NCI-H146 treated with DMSO at 0.1 percent for 48 hours (cell line): ENCODE measurements around the gene SBF2.

Source experiments
- DNase-seq: peaks from one replicate; lab custom pipeline; 2025; ENCODE audit not compliant: unreplicated experiment; lab: John Stamatoyannopoulos, UW

SBF2 gene

DNA sequence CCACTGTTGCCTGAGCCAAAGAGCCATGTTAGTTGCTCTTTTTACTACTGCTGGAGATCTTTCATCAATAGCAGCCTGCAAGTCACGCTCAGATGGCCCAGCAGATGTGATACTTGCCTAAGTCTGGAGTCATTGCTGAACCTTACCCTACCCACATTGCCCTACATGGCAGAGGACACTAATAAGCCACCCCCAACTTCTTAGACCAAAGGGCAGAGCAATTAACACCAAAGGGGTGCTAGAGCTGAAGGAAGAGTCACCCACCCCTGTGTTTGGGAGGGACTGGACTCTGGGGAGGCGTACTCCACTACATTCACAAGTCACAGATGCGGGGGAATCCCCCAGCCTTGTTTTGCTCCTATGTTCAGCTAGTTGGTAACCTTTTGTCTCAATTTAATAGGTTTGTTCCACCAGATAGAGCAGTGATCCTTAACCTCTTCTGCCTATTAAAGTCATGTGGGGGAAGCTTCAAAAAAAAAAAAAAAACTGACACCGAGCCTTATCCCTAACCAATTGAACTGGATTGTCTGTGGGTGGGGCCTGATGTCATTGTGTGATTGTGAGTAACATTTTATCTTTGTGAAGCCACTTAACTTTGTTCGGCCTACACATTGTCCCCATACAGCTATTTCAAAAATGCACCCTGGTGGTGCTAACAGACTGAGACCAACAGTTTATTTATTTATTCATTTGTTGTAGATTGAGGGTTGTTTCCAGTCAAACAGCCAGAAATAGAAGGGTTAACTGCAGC, 23.9 kb upstream of the SBF2 start:
- DNase-seq = no peak

GRCh38 chr11:10317151-10317755, 23.2 kb upstream of the SBF2 start:
- no peak for DNase-seq

- no peak for DNase-seq
Measured at GRCh38 chr11:10315083-10315482, 21.1 kb upstream of the SBF2 start.

- DNase-seq = no peak
Measured at GRCh38 chr11:10314199-10315072, 20.4 kb upstream of the SBF2 start.

DNA sequence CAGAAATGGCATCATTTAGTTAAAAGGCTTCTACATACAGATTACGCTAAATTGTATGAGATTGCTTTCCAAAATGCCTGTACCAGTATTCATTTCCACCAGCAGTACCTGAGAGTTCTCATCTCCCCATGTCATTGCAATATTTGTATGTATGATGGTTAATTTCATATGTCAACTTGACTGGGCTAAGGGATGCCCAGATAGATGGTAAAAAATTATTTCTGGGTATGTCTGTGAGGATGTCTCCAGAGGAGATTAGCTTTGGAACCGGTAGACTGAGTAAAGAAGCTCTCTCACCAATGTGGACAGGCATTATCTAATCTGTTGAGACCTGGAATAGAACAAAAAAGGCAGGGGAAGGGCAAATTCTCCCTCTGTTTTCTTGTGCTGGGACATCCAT, 17.8 kb upstream of the SBF2 start:
- no peak for DNase-seq

GRCh38 chr11:10310301-10310841, 16.4 kb upstream of the SBF2 start:
- no peak for DNase-seq

GRCh38 chr11:10309163-10310093, 15.4 kb upstream of the SBF2 start:
- no peak for DNase-seq

- DNase-seq = no peak
Measured at GRCh38 chr11:10308201-10308954, 14.4 kb upstream of the SBF2 start.

GRCh38 chr11:10307400-10308200, 13.6 kb upstream of the SBF2 start:
- no peak for DNase-seq

DNA sequence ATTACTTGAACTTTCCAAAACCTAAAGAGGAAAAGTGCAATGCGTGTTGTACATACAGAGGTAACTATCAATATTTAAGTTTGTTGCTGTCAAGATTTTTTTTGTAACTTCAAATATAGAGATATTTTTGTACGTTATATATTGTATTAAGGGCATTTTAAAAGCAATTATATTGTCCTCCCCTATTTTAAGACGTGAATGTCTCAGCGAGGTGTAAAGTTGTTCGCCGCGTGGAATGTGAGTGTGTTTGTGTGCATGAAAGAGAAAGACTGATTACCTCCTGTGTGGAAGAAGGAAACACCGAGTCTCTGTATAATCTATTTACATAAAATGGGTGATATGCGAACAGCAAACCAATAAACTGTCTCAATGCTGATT, 13.0 kb upstream of the SBF2 start:
- DNase-seq = no peak

DNA sequence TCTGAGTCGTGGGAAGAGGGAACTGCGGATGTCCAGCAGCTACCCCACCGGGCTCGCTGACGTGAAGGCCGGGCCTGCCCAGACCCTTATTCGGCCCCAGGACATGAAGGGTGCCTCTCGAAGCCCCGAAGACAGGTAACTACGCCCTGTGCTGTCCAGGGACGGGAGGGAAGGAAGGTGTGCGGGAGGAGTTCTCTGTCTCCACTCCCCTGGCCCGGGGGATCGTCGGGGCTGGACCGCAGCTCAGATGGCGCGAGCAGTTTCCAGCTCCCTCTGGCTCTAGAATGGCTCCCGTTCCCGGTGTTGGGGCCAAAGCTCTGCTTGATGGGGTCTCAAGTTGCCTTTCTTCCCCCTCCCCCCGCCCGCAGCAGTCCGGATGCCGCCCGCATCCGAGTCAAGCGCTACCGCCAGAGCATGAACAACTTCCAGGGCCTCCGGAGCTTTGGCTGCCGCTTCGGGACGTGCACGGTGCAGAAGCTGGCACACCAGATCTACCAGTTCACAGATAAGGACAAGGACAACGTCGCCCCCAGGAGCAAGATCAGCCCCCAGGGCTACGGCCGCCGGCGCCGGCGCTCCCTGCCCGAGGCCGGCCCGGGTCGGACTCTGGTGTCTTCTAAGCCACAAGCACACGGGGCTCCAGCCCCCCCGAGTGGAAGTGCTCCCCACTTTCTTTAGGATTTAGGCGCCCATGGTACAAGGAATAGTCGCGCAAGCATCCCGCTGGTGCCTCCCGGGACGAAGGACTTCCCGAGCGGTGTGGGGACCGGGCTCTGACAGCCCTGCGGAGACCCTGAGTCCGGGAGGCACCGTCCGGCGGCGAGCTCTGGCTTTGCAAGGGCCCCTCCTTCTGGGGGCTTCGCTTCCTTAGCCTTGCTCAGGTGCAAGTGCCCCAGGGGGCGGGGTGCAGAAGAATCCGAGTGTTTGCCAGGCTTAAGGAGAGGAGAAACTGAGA, 12.2 kb upstream of the SBF2 start:
- DNase-seq = no peak

DNA sequence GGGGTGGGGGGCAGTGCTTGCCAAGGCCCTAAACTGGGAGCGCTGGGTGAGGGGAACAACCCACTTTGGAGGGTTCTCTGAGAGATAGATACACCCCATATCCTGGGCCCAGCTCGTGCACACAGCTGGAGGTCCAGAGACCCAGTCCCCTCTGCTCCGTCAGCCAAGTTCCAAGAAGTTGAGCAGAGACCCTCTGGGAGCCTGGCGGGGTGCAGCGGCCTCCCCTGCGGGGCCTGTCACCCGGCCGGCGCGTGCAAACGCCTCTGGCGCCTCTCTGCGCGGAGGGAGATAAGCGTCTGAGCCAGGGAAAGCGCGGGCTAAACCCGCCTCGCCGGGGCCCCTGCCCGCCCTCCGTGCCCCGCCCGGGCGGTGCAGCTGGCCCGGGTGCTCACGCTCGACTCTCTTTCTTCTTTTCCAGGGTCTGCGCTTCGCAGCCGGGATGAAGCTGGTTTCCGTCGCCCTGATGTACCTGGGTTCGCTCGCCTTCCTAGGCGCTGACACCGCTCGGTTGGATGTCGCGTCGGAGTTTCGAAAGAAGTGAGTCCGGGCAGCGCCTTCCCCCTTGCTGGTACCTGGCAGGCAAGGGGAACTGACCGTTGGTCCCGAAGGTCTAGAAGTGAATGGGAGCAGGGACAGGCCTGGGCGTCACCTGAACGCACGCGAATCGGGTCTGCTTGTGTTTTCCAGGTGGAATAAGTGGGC, 11.4 kb upstream of the SBF2 start:
- DNase-seq = peak; percentile 9

- DNase-seq = peak; percentile 86
Measured at GRCh38 chr11:10304495-10305261, 10.7 kb upstream of the SBF2 start, which contains the start of gene ADM. ADM (plus strand) TSS chr11:10305073; CDS start chr11:10305701, 628 bp downstream.

DNA sequence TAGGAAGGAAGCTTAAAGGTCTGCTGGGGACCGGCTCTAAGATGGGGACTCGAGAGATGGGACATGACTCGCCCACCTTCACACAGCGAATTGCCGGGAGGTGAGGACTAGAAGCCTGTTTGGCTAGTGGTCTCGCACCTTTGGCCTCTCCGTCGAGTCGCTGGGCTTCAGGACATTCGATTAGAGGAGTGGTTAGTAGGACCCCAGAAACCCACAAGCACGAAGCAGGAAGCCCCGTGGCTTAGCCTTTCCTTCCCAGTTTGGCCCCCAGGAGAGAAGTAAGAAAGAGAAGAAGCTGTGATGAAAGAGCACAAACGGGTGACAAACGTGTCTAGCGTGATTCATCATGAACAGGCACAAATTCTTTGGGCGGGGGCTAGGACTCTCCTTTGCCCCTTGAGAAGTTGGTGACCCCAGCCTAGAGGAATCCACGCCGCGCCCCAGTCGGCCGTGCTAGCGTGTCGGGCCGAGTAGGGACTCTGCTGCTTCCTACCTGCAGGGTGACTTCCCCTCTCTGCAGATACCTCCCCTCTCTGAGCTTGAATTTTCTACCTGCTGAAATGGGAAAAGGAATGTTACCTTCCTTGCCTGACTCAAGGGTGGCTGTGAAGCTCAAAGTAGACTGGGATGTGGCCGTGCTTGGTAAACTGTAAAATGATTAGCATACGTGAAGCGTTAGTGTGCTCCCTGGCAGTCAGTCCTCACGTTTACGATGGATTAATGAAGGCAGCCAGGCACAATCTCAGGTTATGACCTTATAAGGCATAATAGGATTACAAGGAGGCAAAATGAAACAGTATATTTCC, 9.7 kb upstream of the SBF2 start:
- peak; percentile 27 for DNase-seq

DNA sequence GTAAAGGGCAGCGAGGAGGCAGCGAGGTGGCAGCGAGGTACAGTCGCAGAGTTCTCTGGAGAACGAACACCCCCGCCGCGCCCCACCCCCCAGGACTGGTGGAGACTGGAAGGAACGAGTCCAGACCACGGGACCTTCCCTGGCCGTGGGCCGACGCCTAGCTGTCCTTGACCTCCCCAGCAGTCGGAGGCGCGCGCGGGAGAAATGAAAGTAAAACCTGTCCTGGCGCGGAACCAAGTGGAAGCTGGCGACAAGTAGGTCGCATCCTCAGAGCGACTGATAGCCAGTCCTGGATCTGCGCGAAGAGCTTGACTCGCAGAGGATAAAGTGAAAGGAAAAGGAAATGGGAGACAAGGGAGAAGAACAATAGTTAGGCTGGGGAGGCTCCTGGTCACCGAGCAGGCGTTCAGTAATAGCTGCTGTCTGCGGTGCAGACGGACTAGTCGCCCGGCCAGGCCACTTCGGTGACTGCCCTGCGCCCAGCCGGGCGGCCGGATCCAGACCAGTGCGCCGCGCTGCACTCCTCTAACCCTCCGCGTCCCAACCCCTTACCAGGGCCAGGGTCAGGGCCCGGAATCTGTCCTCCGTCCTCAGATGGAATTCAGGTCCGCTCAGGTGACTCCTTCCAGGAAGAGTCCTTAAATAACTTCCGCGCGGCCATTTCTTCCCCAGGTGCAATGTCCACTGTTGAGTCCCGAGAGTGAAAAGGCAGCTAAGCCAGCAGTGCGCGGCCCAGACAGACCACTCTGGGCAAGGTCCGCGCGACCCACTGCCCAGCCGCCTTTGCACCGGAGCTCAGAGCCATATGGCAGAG, 8.9 kb upstream of the SBF2 start:
- DNase-seq = peak; percentile 41
